Islet precursor cell (in vitro differentiated cells): ENCODE measurements around the gene JMJD8.

Source experiments
- DNase-seq: peaks from one replicate; pipeline ENCODE4 v3.0.0-alpha.2; 2018

The JMJD8 gene

DNA sequence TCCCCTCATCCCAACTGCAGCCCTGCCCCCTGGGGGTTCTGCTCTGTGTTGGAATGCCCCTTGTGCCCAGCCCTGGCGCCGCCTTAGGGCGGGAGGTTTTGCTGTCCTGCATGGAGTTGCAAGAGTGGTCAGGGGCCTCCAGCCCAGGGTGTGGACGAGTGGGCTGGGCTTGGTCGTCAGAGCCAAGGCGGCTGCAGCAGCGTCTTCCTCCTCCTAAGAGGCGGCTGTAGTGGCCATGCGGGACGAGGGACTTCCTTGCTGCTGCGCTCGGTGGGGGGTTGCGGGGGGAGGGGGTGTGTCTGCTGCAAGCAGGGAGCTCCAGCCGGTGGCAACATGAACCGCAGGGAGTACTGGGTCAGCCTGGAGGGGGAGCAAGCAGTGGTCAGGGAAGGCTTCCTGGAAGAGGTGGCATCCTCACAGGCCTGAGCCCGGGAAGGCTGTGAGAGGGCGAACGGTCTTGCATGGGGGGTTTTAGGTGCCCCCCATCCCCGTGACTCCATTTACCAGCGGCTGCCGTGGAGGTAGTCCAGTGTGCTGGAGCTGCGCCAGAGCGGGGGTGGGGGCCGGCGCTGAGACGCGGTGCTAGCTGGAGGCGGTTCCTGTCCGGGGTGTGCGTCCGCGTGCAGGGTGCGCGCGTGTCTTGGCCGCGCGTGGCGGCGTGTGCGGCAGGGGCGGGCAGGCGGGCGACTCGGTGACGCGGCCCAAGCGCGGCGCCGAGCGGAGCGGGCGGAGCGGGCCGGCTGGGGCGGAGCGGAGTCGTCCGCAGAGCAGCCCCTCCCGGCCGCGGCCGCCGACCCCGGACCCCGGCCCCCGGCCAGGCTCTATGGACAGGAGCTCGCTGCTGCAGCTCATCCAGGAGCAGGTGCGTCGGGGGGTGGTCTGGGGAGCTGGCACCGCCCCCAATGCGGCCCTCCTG, 8.9 kb downstream of the JMJD8 start, which contains the start of gene RHBDL1:
Gene RHBDL1 (plus strand): TSS at position 704 of the 916 bp plus-strand sequence. CDS start 120 bp downstream, at position 824.
- DNase-seq, result peak; percentile 82

DNA sequence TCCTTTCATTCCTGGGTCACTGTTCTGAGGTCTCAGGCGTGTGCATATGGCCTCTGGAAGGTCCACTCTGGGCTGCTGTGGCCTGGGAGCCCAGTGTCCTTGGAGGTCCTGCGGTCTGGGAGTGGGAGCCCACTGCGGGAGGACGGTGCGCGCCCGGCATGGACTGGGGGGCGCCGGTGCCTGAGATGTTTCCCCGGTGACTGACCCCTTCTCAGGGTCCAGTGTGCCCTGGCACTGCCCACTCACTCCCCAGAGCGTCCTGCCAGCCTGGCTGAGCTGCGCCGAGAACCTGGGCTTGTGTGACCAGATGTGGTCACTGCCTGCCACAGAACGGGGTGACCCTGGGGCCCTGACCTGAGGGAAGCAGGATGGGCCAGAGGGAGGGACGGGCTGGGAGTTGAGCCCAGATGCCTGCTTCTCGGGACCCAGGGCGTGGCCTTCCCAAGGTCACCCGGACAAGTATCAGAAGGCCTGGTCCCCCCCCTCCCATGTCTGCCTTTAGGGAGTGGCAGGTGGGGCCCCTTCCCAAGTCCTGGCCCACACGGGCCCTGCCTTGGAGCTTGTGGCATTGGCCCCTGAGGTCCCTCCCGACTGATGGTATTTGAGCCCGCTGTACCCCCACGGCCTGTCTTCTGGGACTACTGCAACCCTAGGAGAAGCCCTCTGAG, 9.8 kb downstream of the JMJD8 start:
- no peak for DNase-seq

DNA sequence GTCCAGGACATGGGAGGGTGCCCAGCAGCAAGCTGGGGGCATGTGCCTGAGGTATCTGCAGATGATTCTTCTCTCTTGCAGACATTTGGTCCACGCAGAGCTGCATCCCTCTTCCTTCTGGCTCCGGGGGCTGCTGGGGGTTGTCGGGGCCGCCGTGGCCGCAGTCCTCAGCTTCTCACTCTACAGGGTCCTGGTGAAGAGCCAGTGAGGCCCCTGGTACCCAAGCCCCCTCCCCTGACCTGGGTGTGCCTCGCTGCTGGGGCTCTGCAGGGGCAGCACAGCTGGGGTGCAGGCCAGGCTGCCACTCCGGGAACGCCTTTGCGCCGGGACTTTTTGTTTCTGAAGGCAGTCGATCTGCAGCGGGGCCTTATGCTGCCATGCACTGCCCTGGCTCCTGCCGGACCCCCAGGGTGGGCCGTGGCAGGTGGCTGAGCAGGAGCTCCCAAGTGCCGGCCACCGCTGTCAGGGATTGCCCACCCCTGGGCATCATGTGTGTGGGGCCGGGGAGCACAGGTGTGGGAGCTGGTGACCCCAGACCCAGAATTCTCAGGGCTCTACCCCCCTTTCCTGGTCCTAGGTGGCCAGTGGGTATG, 10.6 kb downstream of the JMJD8 start:
- DNase-seq, result no peak

DNA sequence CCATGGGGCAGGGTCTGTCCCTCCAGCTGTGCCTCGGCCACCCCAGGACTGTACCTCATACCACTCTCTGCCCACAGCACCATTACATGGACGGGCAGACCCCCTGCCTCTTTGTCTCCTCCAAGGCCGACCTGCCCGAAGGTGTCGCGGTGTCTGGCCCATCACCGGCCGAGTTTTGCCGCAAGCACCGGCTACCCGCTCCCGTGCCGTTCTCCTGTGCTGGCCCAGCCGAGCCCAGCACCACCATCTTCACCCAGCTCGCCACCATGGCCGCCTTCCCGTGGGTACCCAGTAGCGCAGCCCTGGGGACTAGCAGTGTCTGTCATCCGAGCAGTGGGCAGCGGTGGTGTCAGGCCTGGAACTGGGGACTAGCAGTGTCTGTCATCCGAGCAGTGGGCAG, 11.3 kb downstream of the JMJD8 start:
- DNase-seq, result no peak

DNA sequence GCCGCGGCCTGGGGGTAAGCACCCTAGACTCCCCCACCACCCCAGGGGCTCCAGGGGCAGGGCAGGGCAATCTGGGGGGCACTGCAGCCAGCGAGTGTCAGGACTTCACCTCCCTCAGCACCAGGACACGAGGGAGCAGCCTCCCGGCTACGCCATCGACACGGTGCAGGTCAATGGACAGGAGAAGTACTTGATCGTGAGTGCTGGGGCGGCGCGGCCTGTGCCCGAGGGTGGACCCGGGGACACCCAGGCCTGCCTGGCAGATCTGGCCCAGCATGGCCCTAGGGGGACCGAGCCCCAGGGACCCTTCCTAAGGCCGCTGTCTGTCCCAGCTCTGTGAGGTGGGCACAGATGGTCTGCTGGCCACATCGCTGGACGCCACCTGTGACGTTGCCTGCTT, 11.8 kb downstream of the JMJD8 start:
- no peak for DNase-seq

DNA sequence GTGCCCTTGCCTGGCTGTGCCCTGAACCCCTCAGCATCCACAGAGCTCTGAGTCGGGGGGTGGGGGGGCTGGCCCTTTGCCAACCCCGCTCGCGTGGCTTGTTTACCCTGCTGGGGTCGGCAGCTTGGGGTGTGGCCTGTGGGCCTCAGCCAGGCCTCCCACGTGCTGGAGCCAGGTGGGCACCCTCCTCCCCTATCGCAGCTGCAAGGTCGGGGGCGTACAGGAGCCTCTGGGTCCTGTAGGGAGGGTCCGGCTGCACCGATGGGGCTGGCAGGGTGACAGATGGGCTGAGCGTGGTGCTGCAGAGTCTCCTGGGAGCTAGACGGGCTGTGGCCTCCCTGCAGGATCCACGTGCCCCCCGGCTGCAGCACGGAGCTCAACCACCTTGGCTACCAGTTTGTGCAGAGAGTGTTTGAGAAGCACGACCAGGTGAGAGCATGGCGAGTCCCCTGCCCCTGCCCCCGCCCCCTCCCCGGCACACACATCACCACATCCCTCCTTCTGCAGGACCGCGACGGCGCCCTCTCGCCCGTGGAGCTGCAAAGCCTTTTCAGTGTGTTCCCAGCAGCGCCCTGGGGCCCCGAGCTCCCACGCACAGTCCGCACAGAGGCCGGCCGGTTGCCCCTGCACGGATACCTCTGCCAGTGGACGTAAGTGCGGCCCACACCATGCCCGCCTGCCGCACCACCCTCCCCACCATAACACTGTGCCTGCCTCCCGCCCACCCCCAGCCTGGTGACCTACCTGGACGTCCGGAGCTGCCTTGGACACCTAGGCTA, 12.6 kb downstream of the JMJD8 start:
- DNase-seq, result no peak

DNA sequence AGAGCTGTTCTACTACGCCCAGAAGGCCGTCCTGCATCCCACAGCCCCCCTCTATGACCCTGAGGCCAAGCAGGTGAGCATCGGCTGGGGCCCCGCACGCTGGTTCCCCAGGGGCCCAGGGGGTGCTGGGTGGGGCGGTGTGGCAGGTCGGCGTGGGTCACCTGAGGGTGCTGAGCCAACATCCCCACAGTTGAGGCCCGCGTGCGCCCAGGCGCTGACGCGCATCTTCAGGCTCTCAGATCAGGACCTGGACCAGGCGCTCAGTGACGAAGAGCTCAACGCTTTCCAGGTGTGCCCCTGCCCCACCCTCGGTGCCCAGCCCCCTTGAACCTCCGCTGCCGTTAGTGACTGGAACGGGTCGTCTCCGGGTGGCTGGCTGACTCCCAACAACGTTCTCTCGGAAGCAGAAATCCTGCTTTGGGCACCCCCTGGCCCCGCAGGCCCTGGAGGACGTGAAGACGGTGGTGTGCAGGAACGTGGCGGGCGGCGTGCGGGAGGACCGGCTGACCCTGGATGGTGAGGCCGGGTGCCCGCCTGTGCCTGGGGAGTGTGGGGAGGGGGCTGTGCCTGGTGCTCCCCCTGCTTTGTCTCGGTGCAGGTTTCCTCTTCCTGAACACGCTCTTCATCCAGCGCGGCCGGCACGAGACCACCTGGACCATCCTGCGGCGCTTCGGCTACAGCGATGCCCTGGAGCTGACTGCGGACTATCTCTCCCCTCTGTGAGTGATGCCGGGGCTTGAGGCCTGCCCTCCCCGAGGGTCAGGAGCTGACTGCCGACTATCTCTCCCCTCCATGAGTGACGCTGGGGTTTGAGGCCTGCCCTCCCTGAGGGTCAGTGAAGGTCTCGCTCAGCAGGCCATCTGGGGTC, 13.4 kb downstream of the JMJD8 start:
- no peak for DNase-seq

DNA sequence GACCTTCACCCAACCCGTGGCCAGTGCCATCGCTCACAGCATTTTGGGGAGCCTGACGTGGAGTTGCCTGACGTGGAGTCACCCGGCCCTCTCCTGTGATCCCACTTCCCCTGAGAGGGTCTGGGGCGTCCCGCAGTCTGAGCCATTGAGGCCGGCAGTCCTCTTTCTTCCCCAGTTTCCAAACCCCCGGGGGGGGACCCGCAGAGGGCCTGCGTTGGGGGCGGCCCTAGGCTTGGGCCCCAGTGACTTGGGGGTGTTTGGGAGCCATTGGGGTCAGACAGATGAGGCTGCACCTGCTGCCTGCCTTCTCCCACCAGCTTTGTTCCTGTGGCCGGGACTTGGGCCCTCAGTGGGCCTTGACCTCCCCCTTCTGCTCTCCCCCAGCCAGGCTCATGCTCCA, 14.5 kb downstream of the JMJD8 start:
- no peak for DNase-seq

DNA sequence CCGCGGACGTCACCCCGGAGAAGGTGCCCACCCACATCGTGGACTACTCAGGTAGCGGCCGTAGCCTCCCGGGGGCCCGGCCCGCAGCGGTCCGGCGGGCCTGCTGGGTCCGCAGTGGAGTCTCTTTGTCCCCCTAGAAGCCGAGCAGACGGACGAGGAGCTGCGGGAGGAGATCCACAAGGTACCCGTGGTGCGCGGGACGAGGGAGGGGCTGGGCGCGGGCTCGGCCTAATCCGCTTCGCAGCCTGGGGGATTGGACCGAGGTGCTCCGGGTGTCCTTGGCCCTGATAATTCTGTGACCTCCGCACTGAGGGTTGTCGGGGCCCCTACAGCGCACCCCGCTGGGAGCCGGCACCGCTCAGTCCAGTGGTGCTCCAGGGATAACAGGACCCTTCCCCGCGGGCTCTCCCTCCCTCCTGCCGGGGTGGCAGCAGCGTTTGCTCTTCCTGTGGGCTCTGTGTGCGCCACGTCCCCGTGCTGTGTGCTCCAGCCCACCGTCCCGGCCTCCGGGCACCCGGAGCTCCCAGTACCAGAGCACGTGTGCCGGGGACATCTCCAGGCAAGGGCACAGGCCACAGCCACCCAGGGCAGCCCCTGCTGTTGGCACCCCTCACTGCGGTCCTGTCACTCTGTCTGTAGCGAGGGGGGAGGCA, 15.5 kb downstream of the JMJD8 start:
- DNase-seq, result no peak

DNA sequence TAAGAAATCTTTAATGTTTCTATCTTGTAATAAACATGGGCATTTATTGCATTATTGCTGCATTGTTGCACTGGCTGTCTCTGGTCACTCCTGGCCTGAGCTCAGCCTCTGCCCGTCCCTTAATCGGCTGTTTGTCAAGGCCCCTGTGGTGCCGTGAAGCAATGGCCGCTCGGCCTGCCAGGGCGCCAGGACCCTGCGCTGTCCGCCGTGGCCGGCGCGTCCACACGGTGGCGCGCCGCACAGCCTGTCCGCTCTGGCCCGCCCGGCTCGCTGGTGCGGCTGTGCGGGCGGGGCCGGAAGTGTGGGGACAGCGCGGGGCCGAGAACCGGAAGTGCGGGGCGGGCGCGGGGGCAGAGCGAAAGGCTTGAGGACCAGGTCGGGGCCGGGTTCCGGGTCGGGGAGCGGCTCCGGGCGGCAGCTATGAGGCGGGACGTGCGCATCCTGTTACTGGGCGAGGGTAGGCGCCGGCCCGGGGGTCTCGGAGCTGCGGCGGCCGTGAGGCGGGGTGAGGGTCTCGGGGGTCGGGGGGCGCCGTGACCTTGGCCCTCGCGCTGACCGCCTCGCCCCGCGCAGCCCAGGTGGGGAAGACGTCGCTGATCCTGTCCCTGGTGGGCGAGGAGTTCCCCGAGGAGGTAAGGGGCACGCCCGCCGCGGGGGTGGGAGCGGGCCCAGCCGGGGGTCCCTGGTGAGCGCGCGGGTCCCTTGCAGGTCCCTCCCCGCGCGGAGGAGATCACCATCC, 16.2 kb downstream of the JMJD8 start, which contains the start of gene RHOT2:
Gene RHOT2 (plus strand): TSS at position 353 of the 739 bp plus-strand sequence. CDS start 68 bp downstream, at position 421.
- peak; percentile 96 for DNase-seq

DNA sequence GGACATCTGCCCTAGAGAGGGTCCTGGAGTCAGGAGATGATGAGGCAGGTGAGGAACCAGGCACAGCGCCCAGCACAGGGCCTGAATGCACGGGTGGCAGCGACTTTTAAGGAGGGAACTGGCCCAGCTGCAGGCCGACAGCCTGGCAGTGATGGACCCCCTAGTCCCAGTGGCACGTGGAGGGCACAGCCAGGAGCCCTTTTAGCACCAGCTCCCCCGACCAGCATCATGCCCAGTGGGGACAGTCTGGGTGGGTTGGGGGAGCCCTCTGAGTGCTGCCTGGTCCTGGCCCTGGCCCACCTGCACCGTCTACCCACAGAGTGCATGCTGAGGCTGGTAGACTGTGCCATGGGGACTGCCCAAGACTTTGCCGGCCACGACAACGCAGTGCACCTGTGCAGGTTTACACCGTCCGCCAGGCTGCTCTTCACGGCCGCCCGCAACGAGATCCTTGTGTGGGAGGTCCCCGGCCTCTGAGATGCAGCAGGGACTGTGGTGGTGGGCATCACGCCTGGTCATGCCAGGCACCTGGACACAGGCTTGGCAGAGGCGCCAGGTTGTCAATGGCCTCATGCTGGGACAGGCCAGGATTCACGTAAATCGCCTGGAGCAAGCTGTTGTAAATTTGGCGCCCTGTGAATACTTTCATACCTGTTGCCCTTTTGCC, 16.9 kb downstream of the JMJD8 start:
- DNase-seq, result no peak

DNA sequence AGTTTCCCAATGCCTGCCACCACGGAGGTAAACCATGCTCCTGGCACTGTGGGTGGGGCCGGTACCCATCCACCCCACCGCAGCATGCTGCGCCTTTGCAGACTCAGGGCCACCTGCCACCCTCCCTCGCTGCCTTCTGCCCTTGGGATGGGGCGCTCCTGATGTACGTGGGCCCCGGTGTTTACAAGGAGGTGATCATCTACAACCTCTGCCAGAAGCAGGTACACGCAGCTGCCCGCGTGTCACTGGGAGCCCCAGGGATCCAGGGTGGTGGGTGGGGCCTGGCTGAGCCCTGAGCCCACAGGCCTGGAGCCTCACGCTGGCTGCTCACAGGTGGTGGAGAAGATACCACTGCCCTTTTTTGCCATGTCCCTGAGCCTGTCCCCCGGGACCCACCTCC, 17.6 kb downstream of the JMJD8 start:
- DNase-seq, result no peak

DNA sequence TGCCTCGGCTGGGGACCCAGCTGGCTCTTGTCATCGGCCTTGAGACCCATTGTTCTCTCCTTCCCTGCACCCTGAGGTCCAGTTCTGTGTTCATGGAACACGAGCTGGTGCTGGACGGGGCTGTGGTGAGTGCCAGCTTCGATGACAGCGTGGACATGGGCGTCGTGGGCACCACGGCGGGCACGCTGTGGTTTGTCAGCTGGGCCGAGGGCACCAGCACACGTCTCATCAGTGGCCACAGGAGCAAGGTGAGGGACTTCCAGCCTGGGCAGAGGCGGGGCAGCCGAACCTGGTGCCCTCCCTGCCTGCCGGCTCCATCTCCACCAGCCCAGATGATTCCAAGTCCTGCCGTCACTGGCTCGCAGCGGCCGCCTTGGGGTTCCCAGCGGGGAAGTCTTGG, 21.5 kb downstream of the JMJD8 start:
- no peak for DNase-seq

DNA sequence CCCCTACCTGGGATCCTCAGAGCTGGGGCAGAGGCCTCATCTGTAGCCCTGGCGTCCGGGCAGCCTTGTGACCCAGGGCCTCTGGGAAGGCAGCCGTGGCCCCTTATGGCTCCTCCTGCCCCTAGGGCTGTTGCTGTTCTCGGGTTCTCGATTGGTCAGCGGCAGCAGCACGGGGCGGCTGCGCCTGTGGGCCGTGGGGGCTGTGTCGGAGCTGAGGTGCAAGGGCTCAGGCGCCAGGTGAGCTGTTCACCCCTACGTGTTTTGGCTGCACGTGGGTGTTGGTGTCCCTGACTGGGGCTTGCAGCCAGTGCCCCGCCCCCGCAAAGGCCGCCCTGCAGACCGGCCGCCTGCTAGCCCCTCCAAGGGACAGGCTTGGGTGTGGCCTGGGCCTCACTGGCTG, 22.0 kb downstream of the JMJD8 start:
- no peak for DNase-seq

DNA sequence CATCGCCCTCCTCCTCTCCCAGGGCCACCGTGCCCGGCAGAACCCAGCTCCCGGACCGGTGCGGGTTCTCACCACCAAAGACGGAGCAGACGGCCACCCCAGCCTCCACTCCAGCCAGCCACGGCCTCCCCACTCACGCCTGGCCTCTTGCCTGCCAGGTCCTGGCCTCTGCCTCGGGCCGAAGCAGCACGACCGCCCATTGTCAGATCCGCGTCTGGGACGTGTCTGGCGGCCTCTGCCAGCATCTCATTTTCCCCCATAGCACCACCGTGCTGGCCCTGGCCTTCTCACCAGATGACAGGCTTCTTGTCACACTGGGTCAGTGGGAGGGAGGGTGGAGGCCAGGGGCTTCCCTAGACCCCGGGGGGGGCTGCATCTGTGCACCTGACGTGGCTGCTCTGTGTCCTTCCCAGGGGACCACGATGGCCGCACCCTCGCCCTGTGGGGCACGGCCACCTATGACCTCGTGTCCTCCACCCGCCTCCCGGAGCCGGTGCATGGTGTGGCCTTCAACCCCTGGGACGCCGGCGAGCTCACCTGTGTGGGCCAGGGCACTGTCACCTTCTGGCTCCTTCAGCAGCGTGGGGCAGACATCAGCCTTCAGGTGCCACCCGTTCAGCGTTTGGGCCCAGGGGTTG, 22.8 kb downstream of the JMJD8 start:
- DNase-seq, result no peak

DNA sequence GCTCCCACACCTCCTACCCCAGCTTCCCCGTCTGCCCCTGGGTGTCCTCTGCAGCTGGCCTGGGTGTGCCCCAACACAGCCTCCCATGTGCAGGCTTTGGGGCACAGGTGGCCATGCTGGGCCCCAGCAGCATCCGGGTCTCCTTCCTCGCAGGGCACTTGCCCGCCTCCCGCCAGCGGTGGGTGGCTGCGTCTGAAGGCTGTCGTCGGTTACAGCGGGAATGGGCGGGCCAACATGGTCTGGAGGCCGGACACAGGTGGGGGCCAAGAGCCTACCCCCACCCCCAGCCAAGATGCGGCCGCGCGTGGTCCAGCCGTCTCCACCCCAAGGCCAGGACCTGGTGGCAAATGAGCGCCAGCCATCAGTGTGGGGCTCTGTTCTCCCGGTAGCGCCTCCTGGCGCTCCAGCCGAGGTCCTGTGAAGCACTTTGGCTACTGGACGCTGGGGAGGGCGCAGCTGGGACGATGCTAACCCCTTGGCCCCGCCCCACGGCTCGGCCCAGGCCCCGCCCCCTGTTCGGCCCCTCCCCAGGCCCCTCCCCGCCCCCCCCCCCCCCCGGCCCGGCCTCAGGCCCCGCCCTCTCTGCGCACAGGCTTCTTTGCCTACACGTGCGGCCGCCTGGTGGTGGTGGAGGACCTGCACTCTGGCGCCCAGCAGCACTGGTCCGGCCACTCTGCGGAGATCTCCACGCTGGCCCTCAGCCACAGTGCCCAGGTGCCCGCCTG, 23.5 kb downstream of the JMJD8 start:
- peak; percentile 96 for DNase-seq

DNA sequence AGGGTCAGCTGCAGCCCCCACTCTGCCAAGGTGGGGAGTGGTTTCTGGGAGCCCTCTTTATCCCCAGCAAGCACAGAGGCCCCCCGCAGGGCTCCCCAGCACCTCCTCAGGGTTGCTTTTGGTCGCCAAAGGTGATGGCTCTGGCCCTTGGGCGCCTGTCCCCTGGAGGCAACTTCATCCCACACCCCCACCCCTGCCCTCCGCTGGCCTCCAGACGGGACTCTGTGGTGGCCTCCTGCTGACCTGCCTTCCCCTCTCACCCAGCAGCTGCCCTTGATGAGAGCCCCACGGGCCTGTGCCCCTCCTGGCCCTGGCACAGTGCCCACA, 24.0 kb downstream of the JMJD8 start:
- DNase-seq, result no peak

DNA sequence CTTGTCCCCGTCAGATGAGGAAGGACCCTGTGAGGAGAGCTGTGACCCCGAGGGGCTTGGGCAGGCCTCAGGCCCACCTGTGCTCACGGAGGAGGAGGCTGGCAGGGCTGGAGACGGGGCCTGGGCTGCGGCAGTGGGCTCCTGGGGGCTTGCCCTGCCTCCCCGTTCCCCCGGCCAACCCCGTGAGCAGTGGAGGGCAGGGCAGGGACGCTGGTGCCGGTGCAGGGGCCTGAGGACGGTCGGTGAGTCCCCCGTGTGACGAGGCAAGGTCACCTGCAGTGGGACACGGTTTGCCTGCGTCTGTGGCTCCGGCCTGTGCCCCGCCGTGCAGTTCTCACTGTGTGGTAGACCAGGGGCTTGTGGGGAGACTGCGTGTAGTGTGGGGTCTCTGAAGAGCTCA, 24.5 kb downstream of the JMJD8 start:
- DNase-seq, result no peak
